H1 (cell line): ENCODE results near the gene PSMD9. TPM values are rescaled to one million over a fixed set of nuclear protein-coding genes. Genes with fewer than 3 reads are reported as not detected.

Experiments
- CTCF ChIA-PET: fragments of 300-600 bp; sonication (Branson Sonifier 250); formaldehyde crosslinking; loops from one replicate; lab custom pipeline; 2021; ENCODE audit not compliant: partially characterized antibody; lab: Charles Lee
- POLR2A ChIA-PET: fragments of 300-600 bp; sonication (Branson Sonifier 250); formaldehyde crosslinking; loops from one replicate; lab custom pipeline; 2021; ENCODE audit warnings: inconsistent platforms; ENCODE audit not compliant: partially characterized antibody; lab: Charles Lee
- DNase-seq, 2 experiments: peaks; one replicate each; pipeline versions ENCODE4 v3.0.0 to v3.0.0-alpha.2; 2010 to 2022; ENCODE audit warnings: low spot score in 2 of 2, low read depth in 1 of 2, mixed read lengths in 1 of 2
- FAIRE-seq: peaks from 2 replicates; lab custom pipeline; 2011; peaks lifted over from hg19 to GRCh38; lab: Jason Lieb, UNC
- H2AFZ ChIP-seq: 2 replicates; pipeline ENCODE4 v1.8.1; 2012; ENCODE audit warnings: low read length, inconsistent platforms
- H2AK5ac ChIP-seq: 2 replicates; pipeline ENCODE4 v1.6.1; 2013; ENCODE audit warnings: low read depth, low read length
- H2BK120ac ChIP-seq: replicated peaks from 2 replicates; pipeline ENCODE3; 2013; ENCODE audit warnings: low read depth, low read length, inconsistent platforms
- H2BK12ac ChIP-seq: 2 replicates; pipeline ENCODE4 v1.6.1; 2013; ENCODE audit warnings: low read depth, low read length
- H2BK15ac ChIP-seq: 2 replicates; pipeline ENCODE4 v1.6.1; 2013; ENCODE audit warnings: low read length
- H2BK20ac ChIP-seq: 2 replicates; pipeline ENCODE4 v1.6.1; 2013; ENCODE audit warnings: low read length
- H2BK5ac ChIP-seq: 2 replicates; pipeline ENCODE4 v1.6.1; 2013; ENCODE audit warnings: low read depth, low read length
- H3K14ac ChIP-seq: 2 replicates; pipeline ENCODE4 v1.6.1; 2013; ENCODE audit warnings: inconsistent platforms; ENCODE audit not compliant: insufficient read length
- H3K18ac ChIP-seq: 2 replicates; pipeline ENCODE4 v1.6.1; 2013; ENCODE audit warnings: low read length; ENCODE audit errors: extremely low read depth
- H3K23ac ChIP-seq: 2 replicates; pipeline ENCODE4 v1.6.1; 2013; ENCODE audit warnings: inconsistent platforms; ENCODE audit not compliant: insufficient read length
- H3K23me2 ChIP-seq: 2 replicates; pipeline ENCODE4 v1.6.1; 2013; ENCODE audit warnings: low read depth, low read length
- H3K27ac ChIP-seq: 2 replicates; pipeline ENCODE4 v1.6.1; 2011; ENCODE audit warnings: low read depth, low read length, inconsistent platforms
- H3K27me3 ChIP-seq, 4 experiments: replicated peaks in 1 of 4; 1 replicate in 1 of 4; 2 replicates in 3 of 4; pipeline versions ENCODE4 v1.6.1 to v1.8.1; 2011 to 2013; ENCODE audit warnings: low read length in 3 of 4, mild to moderate bottlenecking in 3 of 4, inconsistent platforms in 2 of 4, mixed read lengths in 2 of 4, moderate library complexity in 1 of 4; ENCODE audit not compliant: control insufficient read depth in 3 of 4, insufficient read depth in 3 of 4; ENCODE audit errors: extremely low read depth in 1 of 4
- H3K36me3 ChIP-seq, 4 experiments: 2 replicates each; pipeline versions ENCODE4 v1.6.1 to v1.8.1; 2011 to 2013; ENCODE audit warnings: mild to moderate bottlenecking in 4 of 4, low read length in 3 of 4, moderate library complexity in 2 of 4, control low read depth in 1 of 4, inconsistent platforms in 1 of 4; ENCODE audit not compliant: insufficient read depth in 4 of 4, control insufficient read depth in 2 of 4
- H3K4ac ChIP-seq: replicated peaks from 2 replicates; pipeline ENCODE3; 2013; ENCODE audit warnings: low read length, low read depth, mixed read lengths, inconsistent platforms; ENCODE audit not compliant: insufficient read length
- H3K4me1 ChIP-seq, 4 experiments: replicated peaks in 1 of 4; 1 replicate in 1 of 4; 2 replicates in 3 of 4; pipeline versions ENCODE4 v1.6.1 to v1.8.1; 2011 to 2013; ENCODE audit warnings: low read length in 3 of 4, inconsistent platforms in 2 of 4, mixed read lengths in 1 of 4; ENCODE audit not compliant: insufficient read depth in 4 of 4, control insufficient read depth in 3 of 4
- H3K4me2 ChIP-seq, 2 experiments: 2 replicates each; pipeline versions ENCODE4 v1.6.1 to v1.8.1; 2011 to 2013; ENCODE audit warnings: low read depth in 2 of 2, low read length in 2 of 2, control low read depth in 1 of 2, inconsistent platforms in 1 of 2, mild to moderate bottlenecking in 1 of 2; ENCODE audit not compliant: insufficient read depth in 1 of 2
- H3K4me3 ChIP-seq, 4 experiments: fragments of 200-600, 300-600 bp in 1 of 4; sonication (generic), shearing (Covaris generic), sonication (Bioruptor Twin) in 1 of 4; 2 replicates each; pipeline versions ENCODE4 v1.5.1 to v1.8.1; 2011 to 2016; ENCODE audit warnings: low read length in 4 of 4, low read depth in 3 of 4, control low read depth in 2 of 4, inconsistent platforms in 2 of 4, mild to moderate bottlenecking in 2 of 4, mixed read lengths in 1 of 4, moderate library complexity in 1 of 4; ENCODE audit not compliant: insufficient read depth in 2 of 4; ENCODE audit errors: extremely low read depth in 1 of 4
- H3K56ac ChIP-seq: replicated peaks from 2 replicates; pipeline ENCODE3; 2013; ENCODE audit warnings: low read depth, mild to moderate bottlenecking, mixed read lengths, low read length, inconsistent platforms; ENCODE audit not compliant: insufficient read length
- H3K79me1 ChIP-seq: 2 replicates; pipeline ENCODE4 v1.6.1; 2013; ENCODE audit warnings: low read depth, low read length, control low read depth
- H3K79me2 ChIP-seq, 2 experiments: 2 replicates each; pipeline versions ENCODE4 v1.6.1 to v1.8.1; 2012 to 2013; ENCODE audit warnings: low read length in 2 of 2, mild to moderate bottlenecking in 2 of 2, inconsistent platforms in 1 of 2; ENCODE audit not compliant: insufficient read depth in 2 of 2, control insufficient read depth in 1 of 2
- H3K9ac ChIP-seq, 4 experiments: replicated peaks in 1 of 4; 1 replicate in 1 of 4; 2 replicates in 3 of 4; pipeline versions ENCODE4 v1.6.1 to v1.8.1; 2011 to 2013; ENCODE audit warnings: low read depth in 3 of 4, low read length in 3 of 4, control low read depth in 2 of 4, mild to moderate bottlenecking in 2 of 4, moderate library complexity in 2 of 4, inconsistent platforms in 1 of 4; ENCODE audit errors: extremely low read depth in 1 of 4
- H3K9me3 ChIP-seq, 2 experiments: 2 replicates each; pipeline versions ENCODE4 v1.6.1 to v1.8.1; 2012 to 2013; ENCODE audit warnings: mild to moderate bottlenecking in 2 of 2, moderate library complexity in 2 of 2, control low read depth in 1 of 2, inconsistent platforms in 1 of 2, low read depth in 1 of 2, low read length in 1 of 2, mixed read lengths in 1 of 2; ENCODE audit not compliant: insufficient read depth in 2 of 2
- H4K20me1 ChIP-seq, 2 experiments: replicated peaks in 1 of 2; 2 replicates each; pipeline versions ENCODE3 to v1.8.1; 2011 to 2013; ENCODE audit warnings: inconsistent platforms in 2 of 2, low read length in 2 of 2, mild to moderate bottlenecking in 1 of 2; ENCODE audit not compliant: insufficient read depth in 2 of 2, control insufficient read depth in 1 of 2
- H4K5ac ChIP-seq: 2 replicates; pipeline ENCODE4 v1.6.1; 2013; ENCODE audit warnings: low read length, low read depth, mixed read lengths, inconsistent platforms; ENCODE audit not compliant: insufficient read length
- H4K8ac ChIP-seq: 2 replicates; pipeline ENCODE4 v1.8.0; 2013; ENCODE audit warnings: mild to moderate bottlenecking, moderate library complexity, low read length, inconsistent platforms; ENCODE audit not compliant: insufficient read depth; ENCODE audit errors: extremely low read depth
- H4K91ac ChIP-seq: replicated peaks from 2 replicates; pipeline ENCODE3; 2013; ENCODE audit warnings: low read length, mixed read lengths, inconsistent platforms; ENCODE audit not compliant: insufficient read length
- GABPA ChIP-seq: IDR thresholded peaks from 2 replicates; pipeline ENCODE4 v1.6.1; 2011; ENCODE audit warnings: mild to moderate bottlenecking, low read length, moderate library complexity, borderline replicate concordance; ENCODE audit not compliant: insufficient read depth
- HDAC6 ChIP-seq: IDR thresholded peaks from one replicate; pipeline ENCODE4 v1.7.1; 2012; ENCODE audit warnings: low read depth, mild to moderate bottlenecking, inconsistent platforms, low read length, moderate library complexity
- KDM5A ChIP-seq: fragments of 200-600 bp; IDR thresholded peaks from 2 replicates; pipeline ENCODE4 v1.7.1; 2012; ENCODE audit warnings: mild to moderate bottlenecking, low read length, inconsistent platforms, mixed read lengths
- RAD21 ChIP-seq, 2 experiments: IDR thresholded peaks in 1 of 2; conservative IDR thresholded peaks in 1 of 2; 2 replicates each; pipeline ENCODE4 v1.6.1; 2011; ENCODE audit warnings: low read depth in 2 of 2, low read length in 2 of 2, improper control_type of control experiment in 1 of 2, inconsistent platforms in 1 of 2, mild to moderate bottlenecking in 1 of 2, moderate library complexity in 1 of 2
- SIRT6 ChIP-seq: IDR thresholded peaks from one replicate; pipeline ENCODE4 v1.7.1; 2012; ENCODE audit warnings: low read length, inconsistent platforms
- TAF1 ChIP-seq: IDR thresholded peaks from 2 replicates; pipeline ENCODE4 v1.6.1; 2011; ENCODE audit warnings: mild to moderate bottlenecking, low read depth, low read length
- TCF12 ChIP-seq: IDR thresholded peaks from 2 replicates; pipeline ENCODE4 v1.6.1; 2011; ENCODE audit warnings: low read depth, mild to moderate bottlenecking, low read length
- TEAD4 ChIP-seq: IDR thresholded peaks from 2 replicates; pipeline ENCODE4 v1.6.1; 2012; ENCODE audit warnings: low read depth, low read length, inconsistent platforms, mixed read lengths
- WGBS, 2 experiments: shearing (Covaris generic) in 1 of 2; methylation state at CpG; one replicate each; pipeline versions ENCODE4 v1.1.6 to v1.1.7; 2013 to 2015; ENCODE audit warnings: low lambda C conversion rate in 2 of 2, mixed read lengths in 2 of 2, inconsistent platforms in 1 of 2, low coverage in 1 of 2, missing lambda C conversion rate in 1 of 2; ENCODE audit not compliant: insufficient replicate concordance in 2 of 2, insufficient coverage in 1 of 2, insufficient read length in 1 of 2; ENCODE audit errors: extremely low coverage in 1 of 2, missing lambda C conversion rate in 1 of 2; 5-methylcytosine and 5-hydroxymethylcytosine counted together
- polyA plus RNA-seq, 7 experiments: library from polyadenylated mRNA; depleted of rRNA in 3 of 7; stranded (reverse) in 5 of 7; unstranded in 2 of 7; fragments of >200 nt in 5 of 7; fragments of 200-250 nt in 2 of 7; gene quantifications; 1 replicate in 5 of 7; 2 replicates in 1 of 7; 4 replicates in 1 of 7; pipeline versions ENCODE4 v1.2.1 to v1.2.3, GENCODE V29; 2011 to 2013; ENCODE audit warnings: missing spikeins in 2 of 7, mixed read lengths in 2 of 7
- total RNA-seq: library from RNA; stranded (reverse); fragmentation: NEBNext Ultra II Directional; extraction: Animal tissue kit (Norgen Biotek cat#: 25700); gene quantifications from 2 replicates; pipeline ENCODE4 v1.2.1, GENCODE V29; 2021

PSMD9 gene
- total and polyA plus RNA-seq, 2 of the 8 experiments (the other 6 are each of a cell fraction or from before 2014, with no cell fraction given), result 28.8 to 36.1 TPM

GRCh38 chr12:121908702-121909101 lies 20.1 kb downstream of the PSMD9 start:
- WGBS, 2 experiments, result 71% methylated on average over 2 of the region's 2 CpGs; no CpG with 5 or more reads in 1 of the 2 experiments
- Histone ChIP-seq H3K4me1 (no peaks in the 10 kb centered on the region), H3K79me2 (no peaks in the 10 kb centered on the region), H3K79me1 (no peaks in the 10 kb centered on the region), H3K9ac (no peak overlapping the region), H2BK5ac (no peak overlapping the region), H2BK15ac (no peak overlapping the region), H3K18ac (no peak overlapping the region), H2AK5ac (no peak overlapping the region), H3K23ac (no peak overlapping the region), H4K5ac (no peak overlapping the region), H4K20me1 (peaks cover 0 to 1% of the 10 kb centered on the region in 2 experiments), H3K36me3 (peaks cover 2 to 15% (median 3%) of the 10 kb centered on the region in 4 experiments; a peak in 5 of 8 replicates), H4K91ac (no peak overlapping the region), H3K23me2 (no peaks in the 10 kb centered on the region), H3K4ac (no peak overlapping the region), H3K9me3 (no peaks in the 10 kb centered on the region), H3K14ac (no peak overlapping the region), H2BK20ac (no peak overlapping the region), H4K8ac (no peak overlapping the region), H3K27me3 (no peaks in the 10 kb centered on the region), H3K27ac (no peak overlapping the region), H2BK120ac (no peak overlapping the region), H3K56ac (no peak overlapping the region), H2BK12ac (no peak overlapping the region), H3K4me2 (no peak overlapping the region), H3K4me3 (no peak overlapping the region), H2AFZ (no peak overlapping the region)
- TF ChIP-seq TCF12, result no peak
- TF ChIP-seq TAF1, result no peak
- no peak for TF ChIP-seq SIRT6
- TF ChIP-seq GABPA, result no peak
- no peak for TF ChIP-seq KDM5A
- TF ChIP-seq HDAC6, result no peak
- TF ChIP-seq TEAD4, result no peak
- TF ChIP-seq RAD21 (IDR thresholded peaks at IDR 0.05 in 1 of 2, conservative IDR thresholded peaks at IDR 0.05 in 1 of 2; ENCODE audit: low read depth in 2 of 2, low read length in 2 of 2), result no peak
- POLR2A ChIA-PET, result no interaction called here
- FAIRE-seq, result no peak
- CTCF ChIA-PET, result interaction anchor here (2.1 kb wide), 1 partner anchor 9 kb away, joined by 8 read pairs; the partner anchor contains the start of gene CFAP251
- no peak for DNase-seq
